ENCODE measurements around the gene RASGEF1B.

GRCh38 chr4:81404294-81404693 is 67.4 kb downstream of the RASGEF1B start:
- TF ChIP-seq CTCF (IDR thresholded peaks at IDR 0.05; ENCODE audit: poor library complexity) (no peak), EZH2 (IDR thresholded peaks at IDR 0.05; ENCODE audit: borderline replicate concordance) (no peak), EZH2phosphoT487 (IDR thresholded peaks at IDR 0.05; ENCODE audit: low read depth, severe bottlenecking, unreplicated experiment) (no peak)
